Cardiac septum (tissue), 1 donor: ENCODE results near the gene GTPBP1. TPM values are rescaled to one million over a fixed set of nuclear protein-coding genes. Genes with fewer than 3 reads are reported as not detected.

Experiments
- DNase-seq: peaks from one replicate; pipeline ENCODE4 v3.0.0-alpha.2; 2020; ENCODE audit warnings: low spot score
- intact Hi-C: fragments of 100-400 bp; cut with DNase I; formaldehyde crosslinking; loops from one replicate; pipeline ENCODE4 v1.14.0; 2022
- total RNA-seq: library from RNA; stranded (reverse); fragmentation: NEBNext Ultra II Directional; extraction: Animal tissue kit (Norgen Biotek cat#: 25700); gene quantifications from one replicate; pipeline ENCODE4 v1.2.1, GENCODE V29; 2021
- donor health status: DM: no; HTN: no; CAD: no.

GTPBP1 gene
- total RNA-seq, 1 donor from 2014 or later = 34.3 TPM

- intact Hi-C loops = loop anchor here (5.0 kb wide), 1 partner anchor 52 kb away; the partner anchor contains the start of gene JOSD1
- peak; percentile 77 for DNase-seq
Observed at GRCh38 chr22:38754751-38755154, 49.0 kb downstream of the GTPBP1 start.

GRCh38 chr22:38755155-38755910 lies 49.6 kb downstream of the GTPBP1 start:
- intact Hi-C loops = loop anchor here (5.0 kb wide), 1 partner anchor 53 kb away; the partner anchor contains the start of gene JOSD1
- peak; percentile 98 for DNase-seq

- intact Hi-C loops = loop anchor here (5.0 kb wide), 1 partner anchor 54 kb away; the partner anchor contains the start of gene JOSD1
Observed at GRCh38 chr22:38755911-38756532, 50.3 kb downstream of the GTPBP1 start, which contains the start of gene SUN2. Gene SUN2, minus strand, starts transcription at chr22:38755998. Its CDS starts 3,370 bp downstream, at chr22:38752628.

GRCh38 chr22:38756711-38757463 lies 51.1 kb downstream of the GTPBP1 start:
- intact Hi-C loops = loop anchor here (5.0 kb wide), 1 partner anchor 55 kb away; the partner anchor contains the start of gene JOSD1
- no peak for DNase-seq

More at GRCh38 chr22:38755911-38756532, 50.3 kb downstream of the GTPBP1 start, which contains the start of gene SUN2:
- peak; percentile 98 for DNase-seq

- no peak for DNase-seq
- intact Hi-C loops = loop anchor here (5.0 kb wide), 1 partner anchor 55 kb away; the partner anchor contains the start of gene JOSD1
Observed at GRCh38 chr22:38757464-38757757, 51.7 kb downstream of the GTPBP1 start.

- DNase-seq = no peak
- intact Hi-C loops = loop anchor here (5.0 kb wide), 1 partner anchor 56 kb away; the partner anchor contains the start of gene JOSD1
Observed at GRCh38 chr22:38758276-38758945, 52.7 kb downstream of the GTPBP1 start.

GRCh38 chr22:38759005-38759404 lies 53.3 kb downstream of the GTPBP1 start:
- DNase-seq = no peak
- intact Hi-C loops = loop anchor here (5.0 kb wide), 1 partner anchor 57 kb away; the partner anchor contains the start of gene JOSD1

- no peak for DNase-seq
- intact Hi-C loops = no loop called here
Observed at GRCh38 chr22:38760477-38761201, 54.9 kb downstream of the GTPBP1 start.

- DNase-seq = no peak
- intact Hi-C loops = no loop called here
Observed at GRCh38 chr22:38761202-38762162, 55.7 kb downstream of the GTPBP1 start.

GRCh38 chr22:38762551-38762983 lies 56.8 kb downstream of the GTPBP1 start:
- intact Hi-C loops = no loop called here

GRCh38 chr22:38766076-38766777 lies 60.5 kb downstream of the GTPBP1 start:
- intact Hi-C loops = loop anchor here (5.0 kb wide), 2 partner anchors 101 to 236 kb away; no protein-coding TSS in a partner anchor

More at GRCh38 chr22:38762551-38762983, 56.8 kb downstream of the GTPBP1 start:
- no peak for DNase-seq

GRCh38 chr22:38767313-38767712 lies 61.6 kb downstream of the GTPBP1 start:
- intact Hi-C loops = loop anchor here (5.0 kb wide), 2 partner anchors 100 to 235 kb away; no protein-coding TSS in a partner anchor
- DNase-seq = no peak

More at GRCh38 chr22:38766076-38766777, 60.5 kb downstream of the GTPBP1 start:
- no peak for DNase-seq

- intact Hi-C loops = loop anchor here (2.0 to 5.0 kb wide), 3 partner anchors 75 to 234 kb away; no protein-coding TSS in a partner anchor
- DNase-seq = no peak
Observed at GRCh38 chr22:38768036-38768435, 62.3 kb downstream of the GTPBP1 start.

GRCh38 chr22:38770257-38770949 lies 64.7 kb downstream of the GTPBP1 start:
- intact Hi-C loops = loop anchor here (10.0 kb wide), 1 partner anchor 354 kb away; no protein-coding TSS in a partner anchor
- DNase-seq = no peak

- intact Hi-C loops = loop anchor here (10.0 kb wide), 1 partner anchor 352 kb away; no protein-coding TSS in a partner anchor
- DNase-seq = no peak
Observed at GRCh38 chr22:38772623-38772873, 66.8 kb downstream of the GTPBP1 start.

GRCh38 chr22:38773363-38773946 lies 67.7 kb downstream of the GTPBP1 start:
- intact Hi-C loops = loop anchor here (10.0 kb wide), 1 partner anchor 351 kb away; no protein-coding TSS in a partner anchor
- DNase-seq = no peak
